Measurements from ENCODE around the gene ZNF154.

The ZNF154 gene

DNA sequence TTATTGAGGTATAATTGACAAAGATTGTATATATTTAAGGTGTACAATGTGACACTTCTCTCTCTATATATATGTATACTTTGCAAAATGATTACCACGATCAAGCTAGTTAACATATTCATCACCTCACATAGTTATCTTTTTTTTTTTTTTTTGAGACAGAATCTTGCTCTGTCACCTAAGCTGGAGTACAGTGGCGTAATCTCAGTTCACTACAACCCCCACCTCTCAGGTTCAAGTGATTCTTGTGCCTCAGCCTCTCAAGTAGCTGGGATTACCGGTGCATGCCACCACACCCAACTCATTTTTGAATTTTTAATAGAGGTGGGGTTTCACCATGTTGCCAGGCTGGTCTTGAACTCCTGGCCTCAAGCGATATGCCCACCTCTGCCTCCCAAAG is 36.5 kb downstream of the ZNF154 start:
- DNase-seq: no peak

DNA sequence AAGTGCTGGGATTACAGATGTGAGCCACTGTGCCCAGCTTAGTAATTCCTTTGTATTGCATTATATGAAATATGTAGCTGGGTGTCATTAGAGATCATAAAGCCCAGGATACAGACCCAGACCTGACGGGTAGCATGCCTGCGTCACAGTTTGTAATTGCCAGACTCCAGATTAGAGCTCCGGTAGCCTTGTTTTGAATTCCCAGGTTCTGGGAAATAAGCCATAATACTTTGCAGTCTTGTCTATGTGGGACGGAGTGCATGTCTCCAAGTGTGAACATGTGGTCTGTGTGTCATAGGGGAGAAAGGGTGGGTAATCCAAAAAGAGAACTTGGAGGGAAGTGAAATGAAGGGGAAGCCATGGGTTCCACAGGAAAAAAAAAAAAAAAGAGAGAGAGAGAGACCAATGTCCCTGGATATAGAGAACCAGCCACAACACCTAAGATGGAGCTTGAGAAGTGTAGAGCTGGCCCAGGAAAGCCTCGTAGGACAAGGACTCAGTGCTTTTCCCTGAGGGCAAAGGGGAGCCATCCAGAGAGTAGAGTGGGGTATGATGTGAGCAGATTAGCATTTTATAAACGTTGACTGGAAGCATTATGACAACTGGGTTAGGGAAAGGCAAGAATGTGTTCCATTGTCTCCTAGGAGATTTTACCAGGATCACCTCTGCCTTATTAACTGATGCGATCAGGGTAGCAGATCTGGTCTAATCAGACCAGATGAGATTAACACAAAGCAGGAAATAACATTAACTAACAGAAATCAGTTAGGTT is 37.7 kb downstream of the ZNF154 start:
- no peak for DNase-seq

GRCh38 chr19:57668635-57669034 is 40.4 kb downstream of the ZNF154 start, which contains the start of gene ZSCAN4:
Gene ZSCAN4, plus strand, starts transcription at chr19:57668935. Its CDS starts 7,211 bp downstream, at chr19:57676146.
- DNase-seq: no peak

GRCh38 chr19:57667228-57667627 is 41.8 kb downstream of the ZNF154 start:
- no peak for DNase-seq

- no peak for DNase-seq
These were observed 43.7 kb downstream of the ZNF154 start for GRCh38 chr19:57665261-57665806.

DNA sequence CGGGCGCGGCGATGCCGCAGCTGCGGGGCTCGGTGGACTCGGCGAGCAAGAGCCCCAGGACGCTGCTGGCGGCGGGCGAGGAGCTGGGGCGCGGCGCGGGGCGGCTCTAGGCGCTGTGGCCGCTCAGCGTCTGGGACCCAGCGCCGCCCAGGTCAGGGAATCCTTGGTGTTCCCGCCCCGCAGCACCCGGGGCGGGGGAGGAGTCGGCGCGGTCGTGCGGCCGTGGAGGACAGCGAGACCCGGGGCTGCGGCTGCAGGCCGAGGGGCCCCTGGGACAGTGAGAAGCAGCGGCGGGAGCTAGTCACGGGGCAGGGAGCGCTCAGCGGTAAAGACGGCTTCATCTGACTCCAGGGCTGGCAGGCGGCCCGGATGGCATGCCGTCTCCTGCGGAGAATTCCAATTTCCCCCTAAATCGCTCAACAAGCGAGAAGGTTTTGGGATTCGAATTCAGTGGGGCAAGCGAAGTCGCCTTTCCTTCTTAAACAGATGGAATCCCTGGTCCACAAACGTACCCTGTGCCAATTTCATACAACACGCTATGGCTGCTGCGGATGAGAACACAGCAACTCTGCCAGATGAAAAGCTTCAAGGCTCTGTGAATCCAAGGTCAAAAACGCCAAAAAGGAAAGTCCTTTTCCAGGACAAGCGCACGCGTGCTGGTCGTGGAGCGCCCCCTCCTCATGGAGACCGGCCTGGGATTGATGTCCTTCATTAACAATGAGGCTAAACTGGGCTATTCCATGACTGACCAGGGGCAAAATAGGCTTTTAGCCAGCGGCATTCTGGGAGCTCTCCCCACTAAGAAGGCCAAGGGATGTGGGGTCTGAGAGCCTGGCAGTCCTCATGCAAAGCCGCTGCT is 44.5 kb downstream of the ZNF154 start:
- DNase-seq: peak; percentile 21 to 25

DNA sequence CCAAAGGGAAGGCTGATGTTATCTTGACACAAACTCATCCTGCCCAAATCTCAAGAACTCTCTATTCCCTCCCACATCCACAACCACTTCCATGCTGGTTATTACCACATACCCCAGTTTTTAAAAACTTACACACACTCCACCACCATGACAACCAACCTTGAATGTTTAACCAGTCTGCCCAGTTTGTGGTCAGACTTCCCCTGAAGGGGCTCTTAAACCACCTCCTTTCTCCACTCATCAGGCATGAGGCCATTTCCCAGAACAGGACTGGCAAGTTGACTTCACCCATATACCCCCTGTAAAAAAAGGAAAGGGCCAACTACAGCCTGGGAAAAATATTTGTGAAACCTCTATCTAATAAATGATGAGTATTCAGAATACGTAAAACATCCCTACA is 52.7 kb downstream of the ZNF154 start:
- DNase-seq: no peak

- no peak for DNase-seq
These were observed 53.6 kb downstream of the ZNF154 start for GRCh38 chr19:57655443-57655842.

DNA sequence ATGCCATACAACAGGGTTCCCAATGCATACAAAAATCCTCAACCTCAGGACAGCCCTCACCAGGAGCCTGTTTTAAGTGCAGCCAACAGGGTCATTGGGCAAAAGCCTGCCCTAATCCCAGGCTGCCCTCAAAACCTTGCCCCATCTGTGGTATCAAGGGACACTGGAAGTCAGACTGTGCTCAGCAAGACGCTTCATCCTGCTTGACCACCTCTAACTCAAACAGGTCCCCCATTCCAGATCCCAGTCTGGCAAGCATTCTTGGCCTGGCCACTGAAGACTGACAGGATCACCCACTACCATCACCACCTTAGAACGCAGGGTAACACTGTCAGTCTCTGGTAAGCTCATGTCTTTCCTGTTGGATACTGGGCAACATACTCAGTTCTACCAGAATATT is 55.3 kb downstream of the ZNF154 start:
- DNase-seq: no peak

- no peak for DNase-seq
These were observed 57.4 kb downstream of the ZNF154 start for GRCh38 chr19:57651654-57651996.

GRCh38 chr19:57648331-57649003 is 60.5 kb downstream of the ZNF154 start:
- DNase-seq: no peak

Measured in activated T-cell treated with anti-CD3 and anti-CD28 coated beads, Interleukin-2, amount 50 U/mL, for 48 hours (primary cell).